Ectodermal cell (in vitro differentiated cells): Measurements from ENCODE around the gene TMEM30A.

Experiments used
- H3K27ac ChIP-seq: 2 replicates; pipeline ENCODE4 v1.7.0; 2013; ENCODE audit warnings: mild to moderate bottlenecking, low read depth, low read length; ENCODE audit not compliant: insufficient read depth, poor library complexity, severe bottlenecking
- H3K27me3 ChIP-seq: 2 replicates; pipeline ENCODE4 v1.7.0; 2013; ENCODE audit warnings: mild to moderate bottlenecking, low read length; ENCODE audit not compliant: insufficient read depth, control insufficient read depth, poor library complexity, severe bottlenecking
- H3K36me3 ChIP-seq: one replicate; pipeline ENCODE4 v1.7.0; 2013; ENCODE audit warnings: low read length; ENCODE audit not compliant: control insufficient read depth, insufficient read depth
- H3K4me1 ChIP-seq: one replicate; pipeline ENCODE4 v1.7.0; 2013; ENCODE audit warnings: low read length; ENCODE audit not compliant: control insufficient read depth, insufficient read depth
- H3K4me3 ChIP-seq: 2 replicates; pipeline ENCODE4 v1.7.0; 2013; ENCODE audit warnings: low read depth, low read length, control low read depth; ENCODE audit not compliant: insufficient read depth
- H3K9me3 ChIP-seq: 2 replicates; pipeline ENCODE4 v1.7.0; 2013; ENCODE audit warnings: mild to moderate bottlenecking, low read length, moderate library complexity; ENCODE audit not compliant: control insufficient read depth
- WGBS, 2 experiments: methylation state at CpG; one replicate each; pipeline ENCODE4 v1.1.7; 2013; ENCODE audit warnings: missing lambda C conversion rate in 2 of 2; 5-methylcytosine and 5-hydroxymethylcytosine counted together

The TMEM30A gene

GRCh38 chr6:75308250-75308988 is 23.8 kb upstream of the TMEM30A start:
- H3K27me3 ChIP-seq = no peaks in the 10 kb centered on the region
- H3K27ac ChIP-seq = no peak overlapping the region
- no peak overlapping the region for H3K4me3 ChIP-seq
- H3K36me3 ChIP-seq = no peaks in the 10 kb centered on the region
- no peaks in the 10 kb centered on the region for H3K9me3 ChIP-seq
- peaks cover 9% of the 10 kb centered on the region for H3K4me1 ChIP-seq
- WGBS, 2 experiments = 65 to 71% methylated on average over 11 of the region's 11 CpGs

DNA sequence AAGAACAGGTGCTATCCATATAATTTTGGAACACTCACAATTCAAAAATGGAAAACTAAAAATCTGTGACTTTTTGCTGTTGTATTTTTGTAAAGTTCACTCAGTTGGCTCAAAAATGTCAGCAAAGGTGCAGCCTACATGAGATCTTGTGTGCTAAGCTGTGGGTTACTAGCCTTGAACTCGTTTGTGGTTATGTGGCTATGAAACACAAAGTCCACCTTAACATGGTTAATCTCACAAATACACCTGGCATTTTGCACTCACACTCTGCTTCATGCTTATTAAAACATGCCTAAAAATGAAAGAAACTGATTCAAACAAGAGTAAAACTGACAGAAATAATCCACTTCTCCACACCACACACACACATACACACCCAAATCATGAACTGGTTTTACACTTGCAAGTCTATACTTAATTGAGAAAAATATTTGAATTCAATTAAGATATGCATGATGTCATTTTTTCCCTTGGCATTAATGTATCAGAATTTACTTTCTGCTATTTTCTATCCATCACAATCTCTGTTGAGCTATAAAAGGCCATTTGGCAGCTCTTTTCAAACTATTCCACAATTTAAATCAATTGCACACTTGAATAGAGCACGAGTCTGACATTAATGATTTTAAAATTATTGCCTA is 22.9 kb upstream of the TMEM30A start:
- 100% methylated on average over 1 to 2 of the region's 2 CpGs for WGBS, 2 experiments
- H3K4me1 ChIP-seq = peaks cover 9% of the 10 kb centered on the region

GRCh38 chr6:75306064-75306463 is 21.5 kb upstream of the TMEM30A start:
- Histone ChIP-seq H3K27ac (no peak overlapping the region), H3K36me3 (no peaks in the 10 kb centered on the region), H3K4me1 (peaks cover 9% of the 10 kb centered on the region), H3K4me3 (no peak overlapping the region), H3K9me3 (no peaks in the 10 kb centered on the region), H3K27me3 (no peaks in the 10 kb centered on the region)
- WGBS, 2 experiments = 94% methylated on average over 3 of the region's 3 CpGs

More for the DNA sequence above, 22.9 kb upstream of the TMEM30A start:
- H3K9me3 ChIP-seq = no peaks in the 10 kb centered on the region
- H3K4me3 ChIP-seq = no peak overlapping the region
- no peaks in the 10 kb centered on the region for H3K27me3 ChIP-seq
- no peak overlapping the region for H3K27ac ChIP-seq
- H3K36me3 ChIP-seq = no peaks in the 10 kb centered on the region

DNA sequence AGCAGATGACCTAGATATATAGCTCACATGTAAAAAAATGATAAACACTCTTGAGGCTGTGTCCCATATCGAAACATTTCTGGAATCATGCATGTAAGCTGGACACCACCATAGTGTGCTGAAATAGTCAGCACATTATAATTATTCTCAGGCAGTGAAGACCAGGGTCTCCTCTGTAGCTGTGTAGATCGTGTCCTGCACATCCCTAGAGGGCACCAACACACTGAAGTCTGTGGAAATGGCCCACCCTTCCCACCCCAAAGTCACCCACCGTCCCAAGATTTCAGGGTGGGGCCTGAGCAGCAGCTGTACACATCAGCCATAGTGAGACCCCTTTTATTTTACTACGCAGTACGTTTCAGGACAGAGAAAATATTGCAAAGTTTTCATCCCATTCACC is 21.0 kb upstream of the TMEM30A start:
- H3K36me3 ChIP-seq = no peaks in the 10 kb centered on the region
- H3K9me3 ChIP-seq = no peaks in the 10 kb centered on the region
- H3K4me3 ChIP-seq = no peak overlapping the region
- peaks cover 9% of the 10 kb centered on the region for H3K4me1 ChIP-seq
- H3K27ac ChIP-seq = no peak overlapping the region
- 81 to 88% methylated on average over 5 of the region's 5 CpGs for WGBS, 2 experiments
- no peaks in the 10 kb centered on the region for H3K27me3 ChIP-seq

GRCh38 chr6:75302280-75302679 is 17.7 kb upstream of the TMEM30A start:
- Histone ChIP-seq H3K27ac (no peak overlapping the region), H3K4me3 (no peak overlapping the region), H3K27me3 (no peaks in the 10 kb centered on the region), H3K9me3 (no peaks in the 10 kb centered on the region), H3K36me3 (no peaks in the 10 kb centered on the region), H3K4me1 (peaks cover 6% of the 10 kb centered on the region)
- 93 to 94% methylated on average over 3 of the region's 3 CpGs for WGBS, 2 experiments

DNA sequence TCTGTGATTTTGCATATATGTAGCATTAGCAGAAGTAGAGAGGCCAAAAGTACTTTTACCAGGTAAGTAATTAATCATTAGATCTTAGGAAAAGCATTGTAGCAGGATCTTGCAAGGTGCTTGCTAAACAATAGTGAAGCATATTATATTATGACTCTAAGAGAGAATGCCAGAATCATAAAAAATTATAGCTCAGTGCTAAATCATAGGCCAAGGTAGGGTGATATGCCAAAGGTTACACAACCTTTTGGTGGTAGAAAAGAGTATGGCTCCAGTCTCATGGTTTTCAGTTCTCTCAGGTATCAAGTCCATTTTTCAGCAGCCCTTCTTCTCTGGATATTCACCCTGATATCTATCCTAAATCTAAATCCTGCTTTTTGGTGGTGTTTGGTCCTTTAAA is 16.9 kb upstream of the TMEM30A start:
- H3K36me3 ChIP-seq = no peaks in the 10 kb centered on the region
- no peak overlapping the region for H3K27ac ChIP-seq
- H3K4me1 ChIP-seq = peaks cover 6% of the 10 kb centered on the region
- no peaks in the 10 kb centered on the region for H3K9me3 ChIP-seq
- H3K27me3 ChIP-seq = no peaks in the 10 kb centered on the region
- H3K4me3 ChIP-seq = no peak overlapping the region

GRCh38 chr6:75301088-75301487 is 16.5 kb upstream of the TMEM30A start:
- whole genome bisulfite sequencing, 2 experiments = 77 to 88% methylated on average over 1 of the region's 2 CpGs
- H3K9me3 ChIP-seq = no peaks in the 10 kb centered on the region
- H3K36me3 ChIP-seq = no peaks in the 10 kb centered on the region
- peaks cover 6% of the 10 kb centered on the region for H3K4me1 ChIP-seq
- no peak overlapping the region for H3K27ac ChIP-seq
- H3K27me3 ChIP-seq = no peaks in the 10 kb centered on the region
- no peak overlapping the region for H3K4me3 ChIP-seq

- peaks cover 6% of the 10 kb centered on the region for H3K4me1 ChIP-seq
- no peaks in the 10 kb centered on the region for H3K27me3 ChIP-seq
- no peaks in the 10 kb centered on the region for H3K36me3 ChIP-seq
- WGBS, 2 experiments = 91 to 100% methylated on average over 1 of the region's 1 CpG
- no peak overlapping the region for H3K27ac ChIP-seq
- H3K9me3 ChIP-seq = no peaks in the 10 kb centered on the region
- H3K4me3 ChIP-seq = no peak overlapping the region
These were observed 15.9 kb upstream of the TMEM30A start for GRCh38 chr6:75300531-75300855.

- H3K27ac ChIP-seq = no peak overlapping the region
- H3K9me3 ChIP-seq = no peaks in the 10 kb centered on the region
- no peaks in the 10 kb centered on the region for H3K36me3 ChIP-seq
- peaks cover 6% of the 10 kb centered on the region for H3K4me1 ChIP-seq
- no peaks in the 10 kb centered on the region for H3K27me3 ChIP-seq
- no peak overlapping the region for H3K4me3 ChIP-seq
- WGBS, 2 experiments = 92 to 95% methylated on average over 2 of the region's 2 CpGs
These were observed 15.4 kb upstream of the TMEM30A start for GRCh38 chr6:75299801-75300530.
